Medulla oblongata (tissue), 1 donor: Measurements from ENCODE around the gene FDX1.
"Not testable (repeated sequence)": the region's sequence is repeated elsewhere in the genome, so short reads cannot be mapped to it uniquely, and the experiment has no call there.

ENCODE experiments used
- DNase-seq: peaks from one replicate; pipeline ENCODE4 v3.0.0-alpha.2; 2015; ENCODE audit errors: extremely low spot score

Gene FDX1

GRCh38 chr11:110429731-110430266, at the start of gene FDX1:
Gene FDX1 (plus strand): TSS chr11:110429948. CDS start chr11:110430121, 173 bp downstream.
- DNase-seq: peak; percentile 83

GRCh38 chr11:110380836-110381622, 48.7 kb upstream of the FDX1 start:
- no peak for DNase-seq

- DNase-seq: not testable (repeated sequence)
Observed at GRCh38 chr11:110388231-110388630, 41.5 kb upstream of the FDX1 start.

- DNase-seq: no peak
Observed at GRCh38 chr11:110389965-110390364, 39.8 kb upstream of the FDX1 start.

GRCh38 chr11:110392056-110392455, 37.7 kb upstream of the FDX1 start:
- no peak for DNase-seq

GRCh38 chr11:110397668-110398286, 32.0 kb upstream of the FDX1 start:
- not testable (repeated sequence) for DNase-seq

GRCh38 chr11:110403585-110403984, 26.2 kb upstream of the FDX1 start:
- DNase-seq: not testable (repeated sequence)

- DNase-seq: not testable (repeated sequence)
Observed at GRCh38 chr11:110405636-110406035, 24.1 kb upstream of the FDX1 start.

- no peak for DNase-seq
Observed at GRCh38 chr11:110407315-110407714, 22.4 kb upstream of the FDX1 start.

- DNase-seq: no peak
Observed at GRCh38 chr11:110409174-110409573, 20.6 kb upstream of the FDX1 start.

GRCh38 chr11:110410651-110411050, 19.1 kb upstream of the FDX1 start:
- DNase-seq: no peak

- no peak for DNase-seq
Observed at GRCh38 chr11:110415081-110415480, 14.7 kb upstream of the FDX1 start.

GRCh38 chr11:110421658-110422057, 8.1 kb upstream of the FDX1 start:
- DNase-seq: not testable (repeated sequence)

GRCh38 chr11:110422306-110422905, 7.3 kb upstream of the FDX1 start:
- DNase-seq: no peak

GRCh38 chr11:110424775-110425444, 4.8 kb upstream of the FDX1 start:
- DNase-seq: no peak

GRCh38 chr11:110425751-110426545, 3.8 kb upstream of the FDX1 start:
- no peak for DNase-seq

GRCh38 chr11:110428040-110428439, 1.7 kb upstream of the FDX1 start:
- no peak for DNase-seq

- DNase-seq: no peak
Observed at GRCh38 chr11:110428956-110429730, 605 bp upstream of the FDX1 start.

GRCh38 chr11:110430267-110431050, 711 bp downstream of the FDX1 start:
- peak; percentile 46 for DNase-seq
